ENCODE measurements around the gene CCDC88B. TPM values are rescaled to one million over a fixed set of nuclear protein-coding genes. Genes with fewer than 3 reads are reported as not detected.

Gene CCDC88B
- total and polyA plus RNA-seq, 2 of the 8 experiments (the other 6 are each of a cell fraction or from before 2014, with no cell fraction given), result 5.9 to 12.5 TPM

- no peaks in the 10 kb centered on the region for H3K23me2 ChIP-seq (ENCODE audit: low read depth, low read length)
- DNase-seq (ENCODE audit: low read depth in 1 of 2, low spot score in 2 of 2), result no peak
- no peaks in the 10 kb centered on the region for H3K9me3 ChIP-seq (ENCODE audit: insufficient read depth in 2 of 2, low read depth in 1 of 2, low read length in 1 of 2)
- H3K18ac ChIP-seq (ENCODE audit: extremely low read depth, low read length), result peak overlapping the region; percentile 43; the same call in 1 of the 2 replicates
- H3K4me1 ChIP-seq (replicated peaks in 1 of 4; ENCODE audit: control insufficient read depth in 3 of 4, insufficient read depth in 4 of 4, low read length in 3 of 4), result peaks cover 0 to 10% (median 4%) of the 10 kb centered on the region in 4 experiments; a peak in 4 of 7 replicates
- H3K79me2 ChIP-seq (ENCODE audit: control insufficient read depth in 1 of 2, insufficient read depth in 2 of 2, low read length in 2 of 2), result no peaks in the 10 kb centered on the region
- no peak overlapping the region for H4K8ac ChIP-seq (ENCODE audit: extremely low read depth, insufficient read depth, low read length)
- TF ChIP-seq USF2 (IDR thresholded peaks at IDR 0.05; ENCODE audit: low read length) (no peak), KDM5A (IDR thresholded peaks at IDR 0.05; ENCODE audit: low read length) (no peak)
- WGBS, 2 experiments (ENCODE audit: extremely low coverage in 1 of 2, insufficient coverage in 1 of 2, insufficient read length in 1 of 2, insufficient replicate concordance in 2 of 2, low coverage in 1 of 2, low lambda C conversion rate in 2 of 2, missing lambda C conversion rate in 1 of 2), result 85% methylated on average over 11 of the region's 11 CpGs; no CpG with 5 or more reads in 1 of the 2 experiments
- peaks cover 0 to 3% of the 10 kb centered on the region in 2 experiments for H4K20me1 ChIP-seq (replicated peaks in 1 of 2; ENCODE audit: control insufficient read depth in 1 of 2, insufficient read depth in 2 of 2, low read length in 2 of 2)
- H4K5ac ChIP-seq (ENCODE audit: insufficient read length, low read depth, low read length), result no peak overlapping the region
- H3K9ac ChIP-seq (replicated peaks in 1 of 4; ENCODE audit: extremely low read depth in 1 of 4, low read depth in 3 of 4, low read length in 3 of 4), result peak overlapping the region in 1 of 4 experiments; percentile 38; a peak in 1 of 7 replicates
- H3K4ac ChIP-seq (replicated peaks; ENCODE audit: insufficient read length, low read depth, low read length), result no peak overlapping the region
- no peak overlapping the region for H2BK15ac ChIP-seq (ENCODE audit: low read length)
- CTCF ChIA-PET (ENCODE audit: partially characterized antibody), result interaction anchor here (0.6 to 37.6 kb wide), 10 partner anchors 11 to 233 kb away, joined by 3 to 614 read pairs (median 4); partner anchors contain the start of genes CATSPERZ, CCDC88B, ESRRA and PRDX5
- no peak overlapping the region; a peak in 2 of 8 replicates for H3K4me3 ChIP-seq (ENCODE audit: extremely low read depth in 1 of 4, insufficient read depth in 2 of 4, low read depth in 3 of 4, low read length in 4 of 4)
- no peak overlapping the region for H3K23ac ChIP-seq (ENCODE audit: insufficient read length)
- no peaks in the 10 kb centered on the region for H3K27me3 ChIP-seq (replicated peaks in 1 of 4; ENCODE audit: control insufficient read depth in 3 of 4, extremely low read depth in 1 of 4, insufficient read depth in 3 of 4, low read length in 3 of 4)
- no peak overlapping the region for H4K91ac ChIP-seq (replicated peaks; ENCODE audit: insufficient read length, low read length)
- peak overlapping the region; percentile 45; the same call in 1 of the 2 replicates for H3K27ac ChIP-seq (ENCODE audit: low read depth, low read length)
- no peak overlapping the region for H2BK120ac ChIP-seq (replicated peaks; ENCODE audit: low read depth, low read length)
- H2AFZ ChIP-seq (ENCODE audit: low read length), result no peak overlapping the region
- no peak overlapping the region for H2BK12ac ChIP-seq (ENCODE audit: low read depth, low read length)
- no peak overlapping the region for H2BK20ac ChIP-seq (ENCODE audit: low read length)
- H3K14ac ChIP-seq (ENCODE audit: insufficient read length), result no peak overlapping the region
- H3K79me1 ChIP-seq (ENCODE audit: low read depth, low read length), result no peaks in the 10 kb centered on the region
- FAIRE-seq, result no peak
- POLR2A ChIA-PET (ENCODE audit: partially characterized antibody), result interaction anchor here (0.6 to 2.0 kb wide), 5 partner anchors 8 to 129 kb away, joined by 3 to 7 read pairs (median 4); partner anchors contain the start of genes CCDC88B, PRDX5 and TRMT112
- peak overlapping the region; percentile 75 for H2BK5ac ChIP-seq (ENCODE audit: low read depth, low read length)
- peak overlapping the region in 1 of 2 experiments; percentile 10; a peak in 1 of 4 replicates for H3K4me2 ChIP-seq (ENCODE audit: insufficient read depth in 1 of 2, low read depth in 2 of 2, low read length in 2 of 2)
- 0 out of 2 replicates have a peak overlapping the region, but pooled peaks have one; percentile 65 for H2AK5ac ChIP-seq (ENCODE audit: low read depth, low read length)
- peaks cover 0 to 16% (median 3%) of the 10 kb centered on the region in 4 experiments; a peak in 5 of 8 replicates for H3K36me3 ChIP-seq (ENCODE audit: control insufficient read depth in 2 of 4, insufficient read depth in 4 of 4, low read length in 3 of 4)
- no peak overlapping the region for H3K56ac ChIP-seq (replicated peaks; ENCODE audit: insufficient read length, low read depth, low read length)
Observed at GRCh38 chr11:64324692-64325469, 15.1 kb upstream of the CCDC88B start.

Data from H1 (cell line).